NCI-H2081 treated with DMSO at 0.1 percent for 48 hours (cell line): Measurements from ENCODE around the gene ABTB2.

Experiments
- DNase-seq: peaks from one replicate; lab custom pipeline; 2025; lab: John Stamatoyannopoulos, UW

The ABTB2 gene

DNA sequence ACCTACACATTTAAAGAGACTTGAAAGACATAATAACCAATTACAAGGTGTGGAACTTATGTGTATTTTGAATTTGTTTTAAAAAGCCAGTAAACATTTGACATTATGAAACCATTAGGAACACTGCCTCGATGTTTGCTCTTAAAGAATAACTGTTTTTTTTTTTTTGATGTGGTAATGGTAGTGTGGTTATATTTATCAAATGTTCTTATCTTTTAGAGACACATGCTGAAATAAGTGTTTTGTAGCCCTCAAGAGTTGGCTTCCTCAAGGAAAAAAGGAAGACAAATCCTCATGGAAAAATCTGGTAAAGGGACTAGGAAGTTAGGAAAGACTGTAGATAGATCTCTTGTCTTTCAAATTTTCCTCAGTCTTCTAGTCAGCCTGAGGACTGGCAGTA, 2.2 kb upstream of the ABTB2 start:
- no peak for DNase-seq

- DNase-seq, result no peak
Observed at GRCh38 chr11:34359548-34359891, 1.7 kb upstream of the ABTB2 start.

DNA sequence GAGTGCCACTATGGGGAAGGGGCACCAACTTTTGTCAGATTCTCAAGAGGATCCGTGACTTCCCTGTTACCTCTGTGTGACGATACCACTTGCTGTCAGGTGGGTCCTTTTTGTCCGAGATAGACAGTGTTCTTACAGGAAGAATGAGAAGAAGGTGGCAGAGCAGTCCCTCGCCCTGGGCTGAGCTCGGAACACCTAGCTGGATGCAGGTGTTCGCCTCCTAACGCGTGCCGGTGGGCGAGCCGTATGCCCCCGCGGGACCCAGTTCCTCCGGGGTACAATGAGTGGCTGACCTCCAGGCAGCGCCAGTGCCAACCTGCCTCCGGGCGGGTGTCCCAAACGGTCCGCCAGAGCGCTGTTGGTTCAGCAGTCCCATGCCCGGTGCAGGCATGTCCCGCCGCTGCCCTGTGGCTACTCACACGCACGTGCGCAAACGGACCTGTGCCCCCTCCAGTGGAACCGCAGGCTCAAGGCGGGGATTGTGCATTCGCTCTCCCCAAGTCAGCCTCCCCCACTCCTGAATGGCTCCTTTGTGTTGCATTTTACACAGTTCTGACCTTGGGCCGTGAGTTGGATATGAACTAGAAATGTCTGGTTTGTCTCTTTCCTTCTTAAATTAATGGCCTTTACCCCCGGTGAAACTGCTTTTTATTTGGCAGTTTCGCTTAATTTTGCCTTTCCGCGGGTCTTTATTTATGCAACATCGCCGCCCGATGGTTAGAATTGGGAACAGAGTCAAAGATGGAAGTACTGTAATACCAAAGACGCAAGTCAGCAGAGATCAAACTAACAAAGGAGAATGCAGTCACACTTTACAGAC, 1.1 kb upstream of the ABTB2 start:
- DNase-seq, result peak; percentile 71

GRCh38 chr11:34358258-34358727, 483 bp upstream of the ABTB2 start:
- no peak for DNase-seq

DNA sequence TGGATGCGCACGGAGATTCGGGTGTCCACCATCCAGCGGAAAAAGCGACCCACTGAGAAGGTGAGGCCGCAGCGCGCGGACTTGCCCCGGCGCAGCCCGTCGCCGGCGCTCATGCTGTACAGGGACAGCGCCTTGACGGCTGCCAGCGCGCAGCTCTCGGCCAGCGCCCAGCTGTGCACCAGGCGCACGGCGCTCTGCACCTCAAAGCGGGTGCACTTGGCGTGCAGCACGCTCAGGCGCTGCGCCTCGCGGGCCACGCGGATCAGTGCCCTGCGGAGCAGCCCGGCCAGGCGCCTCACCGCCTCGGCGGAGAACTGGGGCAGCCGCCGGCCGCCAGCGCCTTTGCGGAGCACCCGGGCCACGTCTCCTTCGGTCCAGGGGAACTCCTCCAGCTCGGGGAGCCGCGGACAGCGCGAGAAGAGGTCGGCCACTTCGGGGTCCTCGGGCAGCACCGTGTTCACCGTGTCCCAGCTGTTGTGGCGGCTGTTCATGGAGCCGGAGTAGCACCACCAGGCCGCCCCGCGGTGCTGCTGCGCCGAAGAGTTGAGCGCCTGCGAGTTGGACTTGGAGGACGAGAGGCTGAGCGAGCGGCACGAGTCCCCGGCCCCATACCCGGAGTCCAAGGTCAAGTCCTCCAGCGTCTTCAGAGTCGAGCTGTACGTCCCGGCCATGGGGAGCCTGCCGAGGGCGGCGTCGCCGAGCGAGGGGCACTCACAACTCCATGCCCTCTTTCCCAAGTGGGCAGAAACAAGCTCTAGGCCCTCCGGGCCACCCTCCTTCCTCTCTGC, 703 bp downstream of the ABTB2 start:
- no peak for DNase-seq

GRCh38 chr11:34356576-34356912, 1.3 kb downstream of the ABTB2 start:
- DNase-seq, result no peak

DNA sequence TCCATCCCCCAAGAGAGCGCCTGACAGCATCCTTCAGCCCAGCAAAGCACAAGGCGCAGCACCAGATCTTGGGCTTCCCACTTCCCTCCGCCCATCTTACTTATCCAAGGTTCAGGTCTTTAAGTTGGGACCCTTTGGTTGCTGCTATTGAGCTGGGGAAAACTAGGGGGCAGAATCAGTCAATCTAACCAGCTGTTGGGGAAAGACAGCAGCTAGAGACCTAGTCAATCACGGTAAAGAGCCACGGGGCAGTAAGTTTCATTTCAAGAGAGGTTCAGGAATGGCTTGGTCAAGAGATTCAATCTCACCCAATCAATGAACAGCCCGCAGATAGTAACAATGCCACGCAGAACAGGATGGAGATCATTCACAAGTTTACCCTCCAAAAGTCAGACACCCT, 1.7 kb downstream of the ABTB2 start:
- no peak for DNase-seq

GRCh38 chr11:34355726-34356125, 2.1 kb downstream of the ABTB2 start:
- DNase-seq, result no peak

GRCh38 chr11:34354782-34355181, 3.0 kb downstream of the ABTB2 start:
- no peak for DNase-seq

DNA sequence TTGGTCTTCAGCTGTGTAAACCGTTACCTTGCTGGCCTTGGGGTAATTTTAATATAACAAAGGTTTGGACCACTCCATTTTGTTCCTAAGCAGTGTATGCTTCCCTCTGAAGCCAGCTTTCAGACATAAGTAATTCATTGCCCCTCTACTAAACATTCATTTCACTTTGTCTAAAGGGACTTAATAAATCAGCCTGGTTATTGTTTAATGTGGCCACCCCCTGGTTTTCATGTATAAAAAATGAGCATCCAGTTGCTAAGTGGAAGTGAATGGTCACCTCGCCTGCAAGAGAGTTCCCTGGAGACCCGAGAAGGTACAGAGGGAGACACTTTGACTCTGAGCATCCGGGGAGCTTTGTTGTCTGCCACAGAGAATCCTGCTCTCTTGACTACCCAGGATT, 3.9 kb downstream of the ABTB2 start:
- no peak for DNase-seq

DNA sequence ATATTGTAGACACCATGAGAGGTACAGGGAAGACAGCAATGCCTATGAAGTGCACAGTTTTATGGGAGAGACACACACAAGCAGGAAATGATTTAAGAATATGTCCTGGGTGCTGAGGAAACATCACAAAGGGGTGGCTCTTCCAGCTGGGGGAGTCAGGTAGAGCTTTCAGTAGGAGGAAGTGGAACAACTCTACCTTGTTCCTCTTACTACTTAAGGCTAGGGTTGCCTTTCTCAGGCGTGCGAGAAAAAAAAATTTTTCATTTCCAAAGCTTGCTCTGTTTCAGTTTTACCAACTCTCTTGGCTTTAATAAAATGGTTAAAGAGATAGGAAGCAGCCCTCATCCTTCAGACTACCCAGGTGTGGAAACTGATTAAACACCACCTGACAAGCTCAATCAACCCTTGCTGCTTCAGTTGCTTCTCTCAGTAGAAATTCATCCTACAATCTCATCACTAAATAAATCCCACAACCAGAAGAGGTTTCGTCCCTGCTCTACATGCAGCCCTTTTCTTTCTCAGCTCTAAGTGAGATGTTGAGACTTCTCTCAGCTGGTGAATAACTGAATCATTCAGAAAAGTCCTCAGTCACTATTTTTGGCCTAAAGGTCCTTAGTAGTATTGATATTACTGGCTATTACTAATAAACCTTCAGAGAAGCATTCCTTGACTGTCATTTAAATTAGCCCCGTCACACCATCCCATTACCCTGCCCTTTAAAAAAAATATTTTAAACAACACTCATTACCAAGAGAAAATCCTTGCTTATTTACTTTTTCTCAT, 5.9 kb downstream of the ABTB2 start:
- no peak for DNase-seq

- DNase-seq, result no peak
Observed at GRCh38 chr11:34351051-34351450, 6.8 kb downstream of the ABTB2 start.

GRCh38 chr11:34349882-34350281, 7.9 kb downstream of the ABTB2 start:
- DNase-seq, result no peak

DNA sequence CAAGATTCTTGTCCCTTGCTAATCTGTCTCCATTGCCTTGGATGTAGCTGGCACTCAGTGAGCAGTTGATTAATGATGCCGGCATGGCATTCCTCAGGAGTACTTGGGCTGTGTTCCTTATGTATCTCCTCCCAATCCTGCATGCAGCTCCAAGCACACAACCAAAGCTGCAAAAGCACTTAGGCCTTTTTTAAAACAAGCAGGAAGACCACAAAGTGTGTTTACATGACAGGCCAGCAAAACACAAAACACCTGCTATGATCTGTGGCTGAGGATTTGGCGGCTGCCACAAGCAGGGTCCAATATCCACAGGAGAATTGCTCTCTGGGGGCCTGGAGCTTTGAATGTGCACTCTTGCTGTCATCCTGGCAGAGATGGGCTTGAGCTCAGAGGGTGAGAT, 8.9 kb downstream of the ABTB2 start:
- DNase-seq, result no peak

GRCh38 chr11:34348096-34348495, 9.7 kb downstream of the ABTB2 start:
- no peak for DNase-seq

- DNase-seq, result no peak
Observed at GRCh38 chr11:34346551-34346950, 11.3 kb downstream of the ABTB2 start.

DNA sequence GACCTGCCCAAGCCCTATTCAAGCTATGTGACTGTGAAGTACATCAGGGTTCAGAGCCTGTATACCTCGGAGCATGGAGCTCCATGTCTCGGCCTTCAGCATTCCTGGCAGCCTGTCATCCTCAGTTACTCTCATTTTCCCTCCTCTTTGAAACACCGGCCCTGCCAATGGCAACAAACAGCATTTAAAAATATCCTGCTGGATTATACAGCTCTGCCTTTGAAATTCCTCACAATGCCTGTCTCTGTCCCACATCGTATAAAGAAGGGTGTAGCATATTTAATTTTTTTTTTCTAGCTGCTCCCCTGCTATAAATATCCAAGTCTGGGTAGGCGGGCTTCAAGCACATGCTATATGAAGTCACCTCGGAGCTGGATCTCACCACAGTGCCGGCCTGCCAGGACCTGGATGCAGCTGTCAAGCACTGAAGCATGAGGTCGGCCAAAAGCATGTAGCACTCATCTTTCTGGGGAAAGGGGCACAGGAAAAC, 11.8 kb downstream of the ABTB2 start:
- DNase-seq, result no peak

DNA sequence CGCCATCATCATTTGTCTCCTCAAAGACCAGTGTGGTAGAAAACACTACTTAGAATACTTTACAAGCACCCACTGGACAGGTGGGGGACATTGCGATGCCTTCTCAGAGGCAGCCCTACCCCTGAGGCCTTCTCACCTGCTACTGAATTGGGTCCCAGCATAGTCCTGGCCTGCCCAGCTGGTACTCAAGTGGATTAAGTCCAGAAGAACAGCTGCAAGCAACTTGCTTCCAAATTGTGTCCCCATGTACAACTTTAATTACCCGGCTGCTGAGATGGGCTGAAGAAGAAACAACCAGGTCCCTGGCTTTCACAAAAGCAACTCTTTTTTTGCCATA, 12.3 kb downstream of the ABTB2 start:
- DNase-seq, result no peak

DNA sequence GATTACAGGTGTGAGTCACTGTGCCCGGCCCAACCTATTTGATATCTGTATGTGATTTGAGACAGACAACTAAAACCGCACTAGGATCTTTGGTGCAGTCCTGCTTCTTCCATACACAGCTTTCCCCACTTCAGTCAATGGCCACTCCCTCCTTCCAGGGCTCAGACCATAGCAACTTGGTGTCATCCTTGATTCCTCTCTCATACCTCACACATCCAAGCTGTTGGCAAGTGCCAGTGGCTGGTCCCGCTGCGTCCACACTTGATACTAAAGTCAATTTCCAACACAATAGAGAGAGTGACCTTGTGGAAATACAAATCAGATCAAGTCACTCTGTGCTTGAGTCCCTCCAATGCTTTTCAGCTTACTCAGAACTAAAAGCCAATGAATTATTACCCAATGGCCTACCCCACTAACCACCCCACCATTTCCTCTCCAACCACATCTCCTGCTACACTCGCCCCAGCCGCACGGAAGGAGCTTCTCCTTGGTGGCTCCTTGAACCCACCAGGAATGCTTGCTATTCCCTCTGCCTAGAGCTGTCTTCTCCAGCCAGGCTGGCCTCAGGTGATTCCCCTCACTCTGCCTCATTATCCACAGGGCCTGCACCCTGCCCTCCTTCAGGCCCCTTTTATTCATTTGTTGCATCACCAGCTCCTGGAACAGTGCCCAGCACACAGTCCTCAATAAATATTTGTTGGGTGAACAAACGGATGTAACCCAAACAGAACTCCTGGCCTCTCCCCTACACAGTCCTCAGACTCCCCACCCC, 12.9 kb downstream of the ABTB2 start:
- no peak for DNase-seq

DNA sequence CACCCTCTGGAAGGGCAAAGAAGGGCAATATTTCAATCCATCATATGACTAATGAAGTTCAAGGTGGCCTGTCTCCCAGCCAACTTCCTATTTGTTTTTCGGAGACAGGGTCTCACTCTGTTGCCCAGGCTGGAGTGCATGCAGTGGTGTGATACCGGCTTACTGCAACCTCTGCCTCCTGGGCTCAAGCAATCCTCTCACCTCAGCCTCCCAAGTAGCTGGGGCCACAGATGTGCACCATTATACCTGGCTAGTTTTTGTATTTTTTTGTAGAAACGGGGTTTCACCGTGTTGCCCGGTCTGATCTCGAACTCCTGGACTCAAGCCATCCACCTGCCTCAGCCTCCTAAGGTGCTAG, 13.4 kb downstream of the ABTB2 start:
- DNase-seq, result no peak

DNA sequence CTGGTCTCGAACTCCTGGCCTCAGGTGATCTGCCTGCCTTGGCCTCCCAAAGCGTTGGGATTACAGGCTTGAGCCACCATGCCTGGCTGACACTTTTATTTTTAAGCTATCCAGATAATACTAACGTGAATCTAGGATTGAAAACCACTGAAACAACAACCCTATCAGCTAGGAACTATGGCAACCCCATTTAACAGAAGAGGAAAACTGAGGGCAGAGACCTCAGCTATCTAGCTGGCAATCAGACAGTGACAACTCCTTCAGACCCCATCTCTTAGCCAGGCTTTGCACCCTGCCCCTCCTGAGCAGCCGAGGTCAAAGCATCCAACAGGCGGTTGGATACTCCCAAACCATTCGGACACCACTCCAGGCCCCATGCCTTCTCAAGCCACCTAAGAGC, 14.1 kb downstream of the ABTB2 start:
- DNase-seq, result no peak

GRCh38 chr11:34343153-34343552, 14.7 kb downstream of the ABTB2 start:
- DNase-seq, result no peak
